ENCODE results near the gene DOCK11. TPM values are rescaled to one million over a fixed set of nuclear protein-coding genes. Genes with fewer than 3 reads are reported as not detected.

The DOCK11 gene
- total RNA-seq, 1 donor from 2014 or later: 14.0 TPM

GRCh38 chrX:118634336-118634735 is 138.7 kb downstream of the DOCK11 start:
- Mint-ChIP-seq H3K9me3 (no peaks in the 10 kb centered on the region), H3K27ac (no peak overlapping the region), H3K4me3 (no peak overlapping the region), H3K4me1 (ENCODE audit: unreplicated experiment) (no peaks in the 10 kb centered on the region), H3K27me3 (no peaks in the 10 kb centered on the region), H3K36me3 (peaks cover 11% of the 10 kb centered on the region)
- no peak for DNase-seq (ENCODE audit: extremely low spot score, unreplicated experiment)
- no peak for TF ChIP-seq CTCF (conservative IDR thresholded peaks at IDR 0.05)

- Mint-ChIP-seq H3K4me3 (no peak overlapping the region), H3K36me3 (peaks cover 6% of the 10 kb centered on the region), H3K27me3 (no peaks in the 10 kb centered on the region), H3K9me3 (no peaks in the 10 kb centered on the region), H3K4me1 (ENCODE audit: unreplicated experiment) (no peaks in the 10 kb centered on the region), H3K27ac (no peak overlapping the region)
- peak; percentile 29 for TF ChIP-seq CTCF (conservative IDR thresholded peaks at IDR 0.05)
- no peak for DNase-seq (ENCODE audit: extremely low spot score, unreplicated experiment)
Measured at GRCh38 chrX:118637997-118638396, 142.4 kb downstream of the DOCK11 start.

- DNase-seq (ENCODE audit: extremely low spot score, unreplicated experiment): no peak
- TF ChIP-seq CTCF (conservative IDR thresholded peaks at IDR 0.05): peak; percentile 51
- Mint-ChIP-seq H3K27me3 (no peaks in the 10 kb centered on the region), H3K9me3 (no peaks in the 10 kb centered on the region), H3K36me3 (no peaks in the 10 kb centered on the region), H3K4me3 (no peak overlapping the region), H3K4me1 (ENCODE audit: unreplicated experiment) (no peaks in the 10 kb centered on the region), H3K27ac (no peak overlapping the region)
Measured at GRCh38 chrX:118644378-118644777, 148.8 kb downstream of the DOCK11 start.

- Mint-ChIP-seq H3K9me3 (no peaks in the 10 kb centered on the region), H3K4me1 (ENCODE audit: unreplicated experiment) (no peaks in the 10 kb centered on the region), H3K27me3 (no peaks in the 10 kb centered on the region), H3K36me3 (peaks cover 7% of the 10 kb centered on the region), H3K4me3 (no peak overlapping the region), H3K27ac (no peak overlapping the region)
- DNase-seq (ENCODE audit: extremely low spot score, unreplicated experiment): no peak
- TF ChIP-seq CTCF (conservative IDR thresholded peaks at IDR 0.05): no peak
Measured at GRCh38 chrX:118652717-118653116, 157.1 kb downstream of the DOCK11 start.

GRCh38 chrX:118654331-118654730 is 158.7 kb downstream of the DOCK11 start:
- DNase-seq (ENCODE audit: extremely low spot score, unreplicated experiment): no peak
- H3K9me3 Mint-ChIP-seq: no peaks in the 10 kb centered on the region
- peaks cover 7% of the 10 kb centered on the region for H3K36me3 Mint-ChIP-seq
- no peaks in the 10 kb centered on the region for H3K27me3 Mint-ChIP-seq
- H3K4me1 Mint-ChIP-seq (ENCODE audit: unreplicated experiment): no peaks in the 10 kb centered on the region
- H3K27ac Mint-ChIP-seq: no peak overlapping the region
- no peak for TF ChIP-seq CTCF (conservative IDR thresholded peaks at IDR 0.05)
- no peak overlapping the region for H3K4me3 Mint-ChIP-seq
